Measurements from ENCODE around the gene AMOT. TPM values are rescaled to one million over a fixed set of nuclear protein-coding genes. Genes with fewer than 3 reads are reported as not detected.

The AMOT gene
- total RNA-seq, 1 donor from 2014 or later = 88.3 TPM

DNA sequence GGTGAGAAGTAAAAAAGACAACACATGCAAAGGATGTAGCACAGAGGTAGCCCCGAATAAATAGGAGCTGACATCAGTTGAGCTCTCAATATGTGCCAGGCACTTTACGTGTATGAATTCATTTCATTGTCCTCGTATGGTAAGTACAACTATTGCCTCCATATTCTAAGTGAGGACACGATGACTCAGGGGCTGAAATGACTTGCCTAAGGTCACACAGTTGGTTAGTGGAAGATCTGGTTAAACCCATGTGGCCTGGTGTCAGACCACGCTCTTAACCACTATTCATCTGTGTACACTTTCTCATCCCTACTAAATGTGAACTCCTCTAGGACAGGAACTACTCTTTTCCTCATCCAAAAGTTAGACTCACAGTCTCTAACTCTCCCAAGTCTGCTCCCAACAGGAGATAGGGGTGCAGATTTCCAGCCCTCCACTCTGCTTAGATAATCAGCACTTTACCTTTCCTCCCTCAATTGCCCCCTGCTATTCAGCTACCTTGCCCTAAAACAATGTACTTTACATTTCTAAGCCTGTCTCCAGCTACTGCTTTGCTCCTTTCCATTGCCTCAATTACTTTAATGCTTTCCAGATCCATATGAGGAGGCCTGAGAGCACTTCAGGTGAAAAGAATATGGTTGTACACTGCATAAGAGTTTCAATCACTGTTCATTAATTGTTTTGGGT is 102.1 kb downstream of the AMOT start:
- peaks cover 2% of the 10 kb centered on the region for H3K27me3 Mint-ChIP-seq (ENCODE audit: unreplicated experiment)
- no peak overlapping the region for H3K4me3 Mint-ChIP-seq (ENCODE audit: unreplicated experiment)
- DNase-seq = no peak
- H3K9me3 Mint-ChIP-seq (ENCODE audit: unreplicated experiment) = peaks cover 1% of the 10 kb centered on the region
- TF ChIP-seq, protein P1, sequence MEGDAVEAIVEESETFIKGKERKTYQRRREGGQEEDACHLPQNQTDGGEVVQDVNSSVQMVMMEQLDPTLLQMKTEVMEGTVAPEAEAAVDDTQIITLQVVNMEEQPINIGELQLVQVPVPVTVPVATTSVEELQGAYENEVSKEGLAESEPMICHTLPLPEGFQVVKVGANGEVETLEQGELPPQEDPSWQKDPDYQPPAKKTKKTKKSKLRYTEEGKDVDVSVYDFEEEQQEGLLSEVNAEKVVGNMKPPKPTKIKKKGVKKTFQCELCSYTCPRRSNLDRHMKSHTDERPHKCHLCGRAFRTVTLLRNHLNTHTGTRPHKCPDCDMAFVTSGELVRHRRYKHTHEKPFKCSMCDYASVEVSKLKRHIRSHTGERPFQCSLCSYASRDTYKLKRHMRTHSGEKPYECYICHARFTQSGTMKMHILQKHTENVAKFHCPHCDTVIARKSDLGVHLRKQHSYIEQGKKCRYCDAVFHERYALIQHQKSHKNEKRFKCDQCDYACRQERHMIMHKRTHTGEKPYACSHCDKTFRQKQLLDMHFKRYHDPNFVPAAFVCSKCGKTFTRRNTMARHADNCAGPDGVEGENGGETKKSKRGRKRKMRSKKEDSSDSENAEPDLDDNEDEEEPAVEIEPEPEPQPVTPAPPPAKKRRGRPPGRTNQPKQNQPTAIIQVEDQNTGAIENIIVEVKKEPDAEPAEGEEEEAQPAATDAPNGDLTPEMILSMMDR (IDR thresholded peaks at IDR 0.05; ENCODE audit: partially characterized antibody, unreplicated experiment) = no peak
- H3K27ac Mint-ChIP-seq (ENCODE audit: unreplicated experiment) = no peak overlapping the region
- no peaks in the 10 kb centered on the region for H3K4me1 Mint-ChIP-seq (ENCODE audit: low read depth, unreplicated experiment)
- H3K36me3 Mint-ChIP-seq (ENCODE audit: unreplicated experiment) = no peaks in the 10 kb centered on the region

DNA sequence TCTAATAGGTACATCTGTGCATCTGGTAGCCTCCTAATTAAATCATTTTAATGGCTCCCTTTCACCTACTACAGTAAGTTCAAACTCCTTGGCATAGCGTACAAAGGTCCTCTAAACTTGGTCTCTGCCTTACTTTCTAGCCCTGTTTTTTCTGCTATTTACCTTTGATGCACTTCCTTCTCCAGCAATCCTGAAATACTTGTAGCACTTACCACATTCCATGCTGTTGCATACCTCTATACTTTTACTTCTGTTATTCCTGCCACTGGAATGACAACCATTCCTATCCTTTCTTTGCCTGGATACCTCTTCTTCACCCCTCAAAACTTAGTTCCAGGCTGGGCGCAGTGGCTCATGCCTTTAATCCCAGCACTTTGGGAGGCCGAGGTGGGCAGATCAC is 104.3 kb downstream of the AMOT start:
- TF ChIP-seq, protein P1 (IDR thresholded peaks at IDR 0.05; ENCODE audit: partially characterized antibody, unreplicated experiment) = no peak
- no peak overlapping the region for H3K4me3 Mint-ChIP-seq (ENCODE audit: unreplicated experiment)
- no peak for DNase-seq
- no peaks in the 10 kb centered on the region for H3K9me3 Mint-ChIP-seq (ENCODE audit: unreplicated experiment)
- no peaks in the 10 kb centered on the region for H3K4me1 Mint-ChIP-seq (ENCODE audit: low read depth, unreplicated experiment)
- no peak overlapping the region for H3K27ac Mint-ChIP-seq (ENCODE audit: unreplicated experiment)
- H3K36me3 Mint-ChIP-seq (ENCODE audit: unreplicated experiment) = no peaks in the 10 kb centered on the region
- peaks cover 2% of the 10 kb centered on the region for H3K27me3 Mint-ChIP-seq (ENCODE audit: unreplicated experiment)

DNA sequence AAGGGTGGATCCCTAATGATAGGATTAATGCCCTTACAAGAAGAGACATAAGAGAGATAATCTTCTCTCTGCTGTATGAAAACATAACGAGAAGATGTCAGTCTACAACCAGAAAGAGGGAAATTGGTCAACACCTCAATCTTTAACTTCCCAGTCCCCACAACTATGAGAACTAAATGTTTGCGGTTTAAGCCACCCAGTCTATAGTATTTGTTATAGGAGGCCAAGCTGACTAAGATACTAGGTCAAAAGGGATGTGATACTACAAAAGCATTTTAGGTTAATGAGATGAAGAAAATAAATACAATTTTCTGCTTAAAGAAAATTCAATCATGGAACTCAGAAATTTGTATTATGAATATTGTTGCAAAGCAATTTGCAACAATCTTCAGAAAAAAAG is 105.5 kb downstream of the AMOT start:
- no peak overlapping the region for H3K4me3 Mint-ChIP-seq (ENCODE audit: unreplicated experiment)
- no peaks in the 10 kb centered on the region for H3K36me3 Mint-ChIP-seq (ENCODE audit: unreplicated experiment)
- H3K9me3 Mint-ChIP-seq (ENCODE audit: unreplicated experiment) = no peaks in the 10 kb centered on the region
- no peaks in the 10 kb centered on the region for H3K4me1 Mint-ChIP-seq (ENCODE audit: low read depth, unreplicated experiment)
- no peak overlapping the region for H3K27ac Mint-ChIP-seq (ENCODE audit: unreplicated experiment)
- TF ChIP-seq, protein P1 (IDR thresholded peaks at IDR 0.05; ENCODE audit: partially characterized antibody, unreplicated experiment) = no peak
- DNase-seq = no peak
- peaks cover 2% of the 10 kb centered on the region for H3K27me3 Mint-ChIP-seq (ENCODE audit: unreplicated experiment)

DNA sequence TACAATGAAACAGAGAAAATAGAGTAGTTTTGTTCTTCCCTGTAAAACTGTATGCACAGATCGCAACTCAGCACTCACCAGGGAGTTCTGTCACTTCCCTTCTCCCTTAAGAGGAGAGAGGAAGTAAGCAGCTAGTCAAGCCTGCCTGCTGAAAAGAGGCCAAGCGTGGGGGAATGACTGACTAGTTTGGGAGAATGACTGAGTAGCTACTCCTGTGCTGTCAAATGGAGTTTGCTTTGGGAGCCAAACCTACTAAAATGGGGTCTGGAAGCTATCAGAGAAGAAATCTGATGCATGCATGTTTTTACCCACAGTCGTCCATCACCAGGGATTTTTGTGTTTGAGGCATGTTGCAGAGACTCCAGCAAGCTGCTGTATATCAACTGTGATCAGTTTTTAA is 106.3 kb downstream of the AMOT start:
- Mint-ChIP-seq H3K4me1 (ENCODE audit: low read depth, unreplicated experiment) (no peaks in the 10 kb centered on the region), H3K27me3 (ENCODE audit: unreplicated experiment) (peaks cover 2% of the 10 kb centered on the region), H3K4me3 (ENCODE audit: unreplicated experiment) (no peak overlapping the region), H3K36me3 (ENCODE audit: unreplicated experiment) (no peaks in the 10 kb centered on the region), H3K9me3 (ENCODE audit: unreplicated experiment) (no peaks in the 10 kb centered on the region), H3K27ac (ENCODE audit: unreplicated experiment) (no peak overlapping the region)
- TF ChIP-seq, protein P1 (IDR thresholded peaks at IDR 0.05; ENCODE audit: partially characterized antibody, unreplicated experiment) = no peak
- no peak for DNase-seq

DNA sequence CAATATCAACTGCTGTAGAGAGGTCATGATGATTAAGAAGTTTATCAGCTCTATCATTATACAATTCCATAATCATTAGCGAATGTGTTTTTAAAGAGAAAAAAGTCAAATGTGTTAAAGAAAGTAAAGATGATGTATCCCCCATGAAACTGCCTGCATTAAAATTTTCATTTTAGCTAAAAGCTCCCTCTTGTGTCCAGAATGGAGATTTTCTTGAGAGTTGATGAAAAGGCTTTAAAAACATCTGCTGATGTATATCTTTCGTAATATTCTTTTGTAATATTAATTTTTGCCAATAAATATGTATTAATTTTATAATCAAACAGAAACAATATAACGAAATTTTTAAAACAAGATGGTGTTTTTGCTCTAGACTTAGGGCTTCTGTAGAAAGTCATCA is 108.8 kb downstream of the AMOT start:
- Mint-ChIP-seq H3K4me1 (ENCODE audit: low read depth, unreplicated experiment) (no peaks in the 10 kb centered on the region), H3K36me3 (ENCODE audit: unreplicated experiment) (no peaks in the 10 kb centered on the region)

More for the DNA sequence above, 108.8 kb downstream of the AMOT start:
- Mint-ChIP-seq H3K9me3 (ENCODE audit: unreplicated experiment) (no peaks in the 10 kb centered on the region), H3K4me3 (ENCODE audit: unreplicated experiment) (no peak overlapping the region), H3K27ac (ENCODE audit: unreplicated experiment) (no peak overlapping the region), H3K27me3 (ENCODE audit: unreplicated experiment) (no peaks in the 10 kb centered on the region)
- DNase-seq = no peak
- TF ChIP-seq, protein P1 (IDR thresholded peaks at IDR 0.05; ENCODE audit: partially characterized antibody, unreplicated experiment) = peak; percentile 15

Data from glutamatergic neuron (in vitro differentiated cells).